Thoracic aorta (tissue), 2 donors: Measurements from ENCODE around the gene XRRA1. TPM values are rescaled to one million over a fixed set of nuclear protein-coding genes. Genes with fewer than 3 reads are reported as not detected.

Experiments
- ATAC-seq: fragments of 150-250 bp; one replicate; pipeline ENCODE4 v1.8.0; 2017; ENCODE audit warnings: low read depth; ENCODE audit not compliant: insufficient number of reproducible peaks, low FRiP score
- DNase-seq: peaks from one replicate; pipeline ENCODE4 v3.0.0-alpha.2; 2020; ENCODE audit warnings: low spot score
- H3K27ac ChIP-seq, 2 donors: fragments of 200-600 bp; sonication (generic); 1 replicate in 1 of 2; 2 replicates in 1 of 2; pipeline ENCODE4 v1.5.1; 2016; ENCODE audit warnings: mild to moderate bottlenecking in 2 of 2, moderate library complexity in 2 of 2
- H3K27me3 ChIP-seq: fragments of 200-600 bp; sonication (generic); replicated peaks from 2 replicates; pipeline ENCODE4 v1.6.0; 2016; ENCODE audit warnings: mild to moderate bottlenecking; ENCODE audit not compliant: insufficient read depth
- H3K36me3 ChIP-seq: fragments of 200-600 bp; sonication (generic); one replicate; pipeline ENCODE4 v1.5.1; 2016
- H3K4me1 ChIP-seq, 2 donors: fragments of 200-600 bp; sonication (generic); 1 replicate in 1 of 2; 2 replicates in 1 of 2; pipeline versions ENCODE4 v1.5.1 to v1.6.0; 2016; ENCODE audit warnings: low read depth in 2 of 2, mild to moderate bottlenecking in 1 of 2; ENCODE audit not compliant: control insufficient read depth in 1 of 2
- H3K4me3 ChIP-seq: fragments of 200-600 bp; sonication (generic); 2 replicates; pipeline ENCODE4 v1.5.1; 2016; ENCODE audit warnings: mild to moderate bottlenecking
- H3K9me3 ChIP-seq: fragments of 200-600 bp; sonication (generic); 2 replicates; pipeline ENCODE4 v1.5.1; 2016
- total RNA-seq, 2 donors: library from RNA; depleted of rRNA; stranded (reverse); fragments of >200 nt; gene quantifications; one replicate each; pipeline versions ENCODE4 v1.1.0 to v1.2.3, GENCODE V29; 2016
- TF ChIP-seq, protein P1 (sequence below): fragments of 200-600 bp; sonication (generic); IDR thresholded peaks from one replicate; pipeline ENCODE4 v1.5.1; 2019; ENCODE audit warnings: antibody characterized with exemption

XRRA1 gene
- total RNA-seq, 2 donors from 2014 or later, result 13.1 to 106 TPM

GRCh38 chr11:74849525-74850391 is 99.1 kb downstream of the XRRA1 start:
- Histone ChIP-seq H3K27ac (no peak overlapping the region), H3K4me1 (no peaks in the 10 kb centered on the region), H3K27me3 (no peaks in the 10 kb centered on the region), H3K4me3 (no peak overlapping the region), H3K36me3 (peaks cover 25% of the 10 kb centered on the region), H3K9me3 (no peaks in the 10 kb centered on the region)
- no peak for ATAC-seq
- DNase-seq, result peak; percentile 11
- TF ChIP-seq, protein P1, sequence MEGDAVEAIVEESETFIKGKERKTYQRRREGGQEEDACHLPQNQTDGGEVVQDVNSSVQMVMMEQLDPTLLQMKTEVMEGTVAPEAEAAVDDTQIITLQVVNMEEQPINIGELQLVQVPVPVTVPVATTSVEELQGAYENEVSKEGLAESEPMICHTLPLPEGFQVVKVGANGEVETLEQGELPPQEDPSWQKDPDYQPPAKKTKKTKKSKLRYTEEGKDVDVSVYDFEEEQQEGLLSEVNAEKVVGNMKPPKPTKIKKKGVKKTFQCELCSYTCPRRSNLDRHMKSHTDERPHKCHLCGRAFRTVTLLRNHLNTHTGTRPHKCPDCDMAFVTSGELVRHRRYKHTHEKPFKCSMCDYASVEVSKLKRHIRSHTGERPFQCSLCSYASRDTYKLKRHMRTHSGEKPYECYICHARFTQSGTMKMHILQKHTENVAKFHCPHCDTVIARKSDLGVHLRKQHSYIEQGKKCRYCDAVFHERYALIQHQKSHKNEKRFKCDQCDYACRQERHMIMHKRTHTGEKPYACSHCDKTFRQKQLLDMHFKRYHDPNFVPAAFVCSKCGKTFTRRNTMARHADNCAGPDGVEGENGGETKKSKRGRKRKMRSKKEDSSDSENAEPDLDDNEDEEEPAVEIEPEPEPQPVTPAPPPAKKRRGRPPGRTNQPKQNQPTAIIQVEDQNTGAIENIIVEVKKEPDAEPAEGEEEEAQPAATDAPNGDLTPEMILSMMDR, result no peak

DNA sequence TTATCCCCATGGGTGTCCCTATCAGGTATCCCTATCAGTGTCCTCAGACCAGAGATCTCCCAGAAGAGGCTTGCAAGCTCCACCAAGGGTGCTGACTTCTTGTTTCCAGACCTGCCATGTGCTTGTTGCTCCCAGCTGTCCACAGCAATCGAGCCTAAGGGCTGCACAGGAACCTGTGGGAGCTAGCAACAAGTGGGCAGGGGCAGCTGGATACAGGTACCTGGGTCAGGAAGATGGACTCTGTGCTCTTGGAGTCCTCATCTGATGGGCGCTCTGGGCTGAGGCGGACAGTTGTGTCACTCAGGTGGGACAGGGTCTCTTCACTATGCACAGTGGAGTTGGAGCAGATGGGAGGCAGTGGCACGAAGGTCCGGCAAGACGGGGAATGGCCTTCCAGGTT is 101.0 kb downstream of the XRRA1 start:
- TF ChIP-seq, protein P1, result no peak

DNA sequence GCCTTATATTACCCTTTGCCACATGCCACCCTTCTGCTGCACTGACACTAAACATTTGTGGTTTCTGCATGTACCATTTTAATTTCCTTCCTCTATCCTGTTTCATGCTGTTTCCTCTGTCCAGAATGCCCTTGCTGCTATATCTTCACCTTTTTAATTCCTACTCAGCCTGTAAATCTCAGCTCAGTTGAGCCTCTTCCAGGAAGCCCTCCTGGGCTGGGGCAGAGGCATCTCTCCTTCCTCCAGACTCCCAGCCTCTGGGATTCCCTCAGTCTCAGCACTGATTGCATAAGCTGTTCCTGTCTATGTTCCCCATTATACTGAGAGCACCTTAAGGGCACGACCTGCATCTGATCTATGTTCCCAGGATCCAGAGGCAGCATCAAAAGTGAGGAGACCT is 101.5 kb downstream of the XRRA1 start:
- no peak for ATAC-seq
- Histone ChIP-seq H3K4me1 (no peaks in the 10 kb centered on the region), H3K4me3 (no peak overlapping the region), H3K36me3 (peaks cover 40% of the 10 kb centered on the region), H3K9me3 (no peaks in the 10 kb centered on the region), H3K27me3 (no peaks in the 10 kb centered on the region), H3K27ac (no peak overlapping the region)
- no peak for DNase-seq
- TF ChIP-seq, protein P1, result no peak

More for the DNA sequence above, 101.0 kb downstream of the XRRA1 start:
- Histone ChIP-seq H3K9me3 (no peaks in the 10 kb centered on the region), H3K27ac (no peak overlapping the region), H3K4me3 (no peak overlapping the region), H3K4me1 (no peaks in the 10 kb centered on the region), H3K27me3 (no peaks in the 10 kb centered on the region), H3K36me3 (peaks cover 37% of the 10 kb centered on the region)
- DNase-seq (no peak), ATAC-seq (no peak)

- no peak for DNase-seq
- Histone ChIP-seq H3K27me3 (no peaks in the 10 kb centered on the region), H3K4me1 (no peaks in the 10 kb centered on the region), H3K4me3 (no peak overlapping the region), H3K9me3 (no peaks in the 10 kb centered on the region), H3K36me3 (peaks cover 42% of the 10 kb centered on the region), H3K27ac (no peak overlapping the region)
- TF ChIP-seq, protein P1, result no peak
- ATAC-seq, result no peak
These were observed 102.1 kb downstream of the XRRA1 start for GRCh38 chr11:74846770-74847169.

DNA sequence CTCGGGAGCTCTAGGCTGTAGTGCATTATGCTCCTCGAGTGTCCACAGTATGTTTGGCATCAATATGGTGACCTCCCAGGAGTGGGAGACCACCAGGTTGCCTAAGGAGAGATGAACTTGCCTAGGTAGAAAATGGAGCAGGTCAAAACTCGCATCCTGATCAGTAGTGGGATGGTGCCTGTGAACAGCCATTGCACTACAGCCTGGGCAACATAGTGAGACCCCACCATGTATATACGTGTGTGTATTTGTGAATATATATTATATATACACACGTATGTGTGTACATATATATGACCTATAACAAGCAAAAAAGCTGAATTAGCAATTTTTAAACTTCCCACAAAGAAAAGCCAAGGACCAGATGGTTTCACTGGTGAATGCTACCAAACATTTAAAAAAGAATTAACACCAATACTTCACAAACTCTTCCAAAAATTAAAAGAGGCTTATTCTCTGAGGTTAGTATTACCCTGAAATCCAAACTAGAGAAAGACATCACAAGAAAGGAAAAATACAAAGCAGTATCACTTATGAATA is 102.8 kb downstream of the XRRA1 start:
- peaks cover 35% of the 10 kb centered on the region for H3K36me3 ChIP-seq
- no peak overlapping the region for H3K4me3 ChIP-seq
- no peaks in the 10 kb centered on the region for H3K9me3 ChIP-seq
- H3K27ac ChIP-seq, result no peak overlapping the region
- DNase-seq (no peak), ATAC-seq (no peak)
- TF ChIP-seq, protein P1, result no peak
- H3K4me1 ChIP-seq, result no peaks in the 10 kb centered on the region
- H3K27me3 ChIP-seq, result no peaks in the 10 kb centered on the region
